ENCODE data around the gene IFI16.
"Not testable (repeated sequence)": the region's sequence is repeated elsewhere in the genome, so short reads cannot be mapped to it uniquely, and the experiment has no call there.

The IFI16 gene

DNA sequence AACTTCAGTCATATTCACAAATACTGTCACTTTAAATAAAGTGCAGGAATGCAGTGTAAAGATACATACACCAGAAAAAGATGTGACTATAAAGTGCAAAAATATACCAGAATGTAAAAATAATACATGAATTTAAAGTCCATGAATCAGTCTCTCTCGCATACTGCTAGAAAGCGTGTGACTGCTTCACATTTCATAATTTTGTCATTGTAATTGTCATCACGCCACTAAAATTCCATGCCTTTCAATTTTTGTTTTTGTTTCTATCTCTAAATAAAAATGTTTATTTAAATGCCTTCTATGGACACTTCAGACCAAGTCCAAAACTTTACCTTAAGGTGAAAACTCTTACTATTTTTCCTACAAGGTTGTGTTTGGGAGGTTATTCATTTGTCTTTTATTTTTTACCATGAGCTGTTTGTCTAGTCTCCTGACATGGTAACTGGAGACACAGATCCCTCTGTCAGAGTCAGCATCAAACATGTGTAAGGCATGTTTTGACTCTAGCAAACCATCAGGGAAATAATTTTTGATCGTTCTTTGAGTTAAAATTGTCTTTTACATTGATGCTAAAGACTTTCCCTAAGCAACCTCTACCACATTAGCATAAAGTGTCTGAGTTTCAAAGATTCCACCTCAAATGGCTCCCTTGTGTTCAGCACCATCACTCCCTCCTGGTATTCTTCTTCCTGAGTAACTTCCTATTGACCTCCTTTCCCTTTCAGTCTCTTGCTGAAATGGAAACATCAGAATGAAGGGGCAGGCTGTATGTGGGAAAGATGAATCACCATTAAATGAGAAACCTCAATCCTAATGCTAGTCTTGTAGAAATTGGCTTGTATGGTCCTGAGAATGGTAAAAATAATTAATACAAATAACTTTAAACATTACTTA, 80.8 kb downstream of the IFI16 start:
- H3K4me3 ChIP-seq (ENCODE audit: low read depth, low read length), result no peak overlapping the region
- TF ChIP-seq, protein P1, sequence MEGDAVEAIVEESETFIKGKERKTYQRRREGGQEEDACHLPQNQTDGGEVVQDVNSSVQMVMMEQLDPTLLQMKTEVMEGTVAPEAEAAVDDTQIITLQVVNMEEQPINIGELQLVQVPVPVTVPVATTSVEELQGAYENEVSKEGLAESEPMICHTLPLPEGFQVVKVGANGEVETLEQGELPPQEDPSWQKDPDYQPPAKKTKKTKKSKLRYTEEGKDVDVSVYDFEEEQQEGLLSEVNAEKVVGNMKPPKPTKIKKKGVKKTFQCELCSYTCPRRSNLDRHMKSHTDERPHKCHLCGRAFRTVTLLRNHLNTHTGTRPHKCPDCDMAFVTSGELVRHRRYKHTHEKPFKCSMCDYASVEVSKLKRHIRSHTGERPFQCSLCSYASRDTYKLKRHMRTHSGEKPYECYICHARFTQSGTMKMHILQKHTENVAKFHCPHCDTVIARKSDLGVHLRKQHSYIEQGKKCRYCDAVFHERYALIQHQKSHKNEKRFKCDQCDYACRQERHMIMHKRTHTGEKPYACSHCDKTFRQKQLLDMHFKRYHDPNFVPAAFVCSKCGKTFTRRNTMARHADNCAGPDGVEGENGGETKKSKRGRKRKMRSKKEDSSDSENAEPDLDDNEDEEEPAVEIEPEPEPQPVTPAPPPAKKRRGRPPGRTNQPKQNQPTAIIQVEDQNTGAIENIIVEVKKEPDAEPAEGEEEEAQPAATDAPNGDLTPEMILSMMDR (IDR thresholded peaks at IDR 0.05; ENCODE audit: insufficient read depth, low read depth, low read length, missing control alignments), result no peak

DNA sequence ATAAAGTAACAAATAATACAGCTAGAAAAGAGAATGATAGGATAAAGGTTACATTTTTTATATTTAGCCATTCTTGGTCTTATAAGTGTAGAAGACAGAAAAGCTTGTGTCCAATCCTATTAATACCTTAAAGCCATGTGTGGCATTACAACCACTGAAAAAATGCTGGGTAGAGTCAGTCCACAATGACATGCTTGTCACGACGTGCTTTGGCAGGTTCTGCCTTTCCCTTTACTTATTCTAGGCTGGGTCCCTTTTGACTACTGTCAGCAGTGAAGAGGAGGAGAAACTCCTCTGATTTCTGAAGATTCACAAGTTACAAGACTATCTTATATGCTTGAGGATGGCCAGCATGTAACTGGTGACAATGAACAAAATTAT, 81.5 kb downstream of the IFI16 start:
- H3K4me3 ChIP-seq (ENCODE audit: low read depth, low read length), result no peak overlapping the region
- TF ChIP-seq, protein P1 (IDR thresholded peaks at IDR 0.05; ENCODE audit: insufficient read depth, low read depth, low read length, missing control alignments), result no peak
- DNase-seq (ENCODE audit: low read depth), result no peak

More for the DNA sequence above, 80.8 kb downstream of the IFI16 start:
- DNase-seq (ENCODE audit: low read depth), result no peak

DNA sequence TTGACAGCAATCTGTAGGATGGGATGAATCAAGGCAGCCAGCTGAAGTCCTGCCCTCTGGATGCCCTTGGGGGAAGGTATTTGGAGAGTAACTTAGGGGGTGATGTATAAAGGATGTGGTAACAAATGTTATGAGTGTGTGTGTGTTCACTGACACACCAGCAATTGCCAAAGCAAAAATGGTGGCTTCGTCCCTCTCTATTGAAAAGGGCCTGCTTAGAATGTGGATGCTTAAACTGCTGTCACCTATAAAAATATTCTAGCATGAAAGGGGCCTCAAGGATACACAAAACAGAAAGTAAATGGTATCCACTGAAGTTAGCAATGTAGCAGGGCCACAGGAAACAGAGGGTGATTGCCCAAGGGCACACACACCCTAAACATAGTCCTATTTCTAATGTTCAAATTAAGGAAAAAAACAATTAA, 81.9 kb downstream of the IFI16 start:
- TF ChIP-seq, protein P1 (IDR thresholded peaks at IDR 0.05; ENCODE audit: insufficient read depth, low read depth, low read length, missing control alignments), result no peak
- no peak for DNase-seq (ENCODE audit: low read depth)
- H3K4me3 ChIP-seq (ENCODE audit: low read depth, low read length), result no peak overlapping the region

DNA sequence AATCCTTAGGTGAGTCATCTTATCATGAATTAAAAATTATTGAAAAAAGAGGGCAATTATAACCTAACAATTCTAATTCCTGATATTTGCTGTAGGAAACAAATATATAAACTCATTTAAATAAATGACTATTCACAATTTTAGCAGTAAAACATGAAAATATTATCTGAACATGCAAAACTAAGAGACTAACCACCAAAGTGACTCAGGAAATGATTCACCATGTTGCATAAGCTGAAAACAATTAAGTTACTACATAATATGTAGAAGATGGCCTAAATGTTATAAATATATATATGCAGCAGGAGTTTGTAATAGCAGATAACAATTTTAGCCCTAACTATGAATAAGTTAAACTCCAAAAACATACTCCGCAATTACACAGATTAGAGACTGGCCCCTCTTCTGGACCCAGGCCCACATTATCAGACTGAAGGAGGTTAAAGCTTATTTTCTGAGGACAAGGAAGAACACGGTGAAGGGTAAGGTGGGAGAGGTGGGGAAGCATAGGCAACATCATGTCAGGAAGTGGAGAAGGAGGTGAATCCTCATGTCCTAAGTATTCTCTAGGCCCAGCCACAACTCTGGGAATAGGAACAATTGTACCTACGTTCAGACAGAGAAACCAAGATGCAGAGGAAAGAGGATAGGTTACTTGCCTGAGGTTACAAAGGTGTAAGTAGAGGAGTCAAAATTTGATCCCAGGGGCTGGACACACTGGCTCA, 82.5 kb downstream of the IFI16 start:
- TF ChIP-seq, protein P1 (IDR thresholded peaks at IDR 0.05; ENCODE audit: insufficient read depth, low read depth, low read length, missing control alignments), result no peak
- no peak overlapping the region for H3K4me3 ChIP-seq (ENCODE audit: low read depth, low read length)
- no peak for DNase-seq (ENCODE audit: low read depth)

DNA sequence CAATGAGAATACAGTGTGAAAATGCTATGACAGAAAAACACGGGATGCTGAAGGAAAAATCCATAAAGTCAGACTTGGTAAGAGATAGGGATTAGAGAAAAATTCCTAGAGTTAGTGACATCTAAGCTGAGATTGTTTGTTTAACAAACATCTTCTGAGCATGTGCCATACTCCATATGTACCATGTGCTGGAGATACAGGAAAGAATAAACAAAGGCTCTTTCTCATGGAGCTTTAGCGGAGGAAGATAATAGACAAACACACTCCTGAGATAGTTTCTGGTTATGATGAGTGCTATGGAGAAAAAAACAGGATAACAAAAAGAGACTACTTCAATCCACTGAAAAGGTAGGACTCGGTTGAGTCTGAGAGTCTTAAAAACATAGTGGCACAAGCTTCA, 88.9 kb downstream of the IFI16 start:
- no peak overlapping the region for H3K4me3 ChIP-seq (ENCODE audit: low read depth, low read length)
- TF ChIP-seq, protein P1 (IDR thresholded peaks at IDR 0.05; ENCODE audit: insufficient read depth, low read depth, low read length, missing control alignments), result no peak
- no peak for DNase-seq (ENCODE audit: low read depth)

DNA sequence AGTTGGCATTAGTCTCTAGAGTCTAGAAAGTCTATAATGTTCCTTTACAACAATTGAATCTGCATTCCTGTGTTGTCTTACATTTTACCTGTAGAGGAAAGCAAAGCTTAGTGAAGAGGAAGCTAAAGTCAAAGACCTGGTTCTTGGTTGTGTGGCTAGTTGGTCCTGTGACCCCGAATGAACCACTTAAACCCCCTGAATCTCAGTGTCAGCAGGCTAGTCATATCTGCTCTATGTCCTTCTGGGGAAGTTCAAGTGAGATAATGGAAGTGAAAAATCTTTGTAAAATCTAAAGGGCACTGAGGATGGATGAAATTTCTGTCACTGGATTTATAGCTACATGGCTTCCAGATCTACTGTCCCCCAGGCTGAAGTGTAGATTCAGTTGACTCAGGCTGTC, 90.9 kb downstream of the IFI16 start:
- TF ChIP-seq, protein P1 (IDR thresholded peaks at IDR 0.05; ENCODE audit: insufficient read depth, low read depth, low read length, missing control alignments), result no peak
- no peak overlapping the region for H3K4me3 ChIP-seq (ENCODE audit: low read depth, low read length)
- no peak for DNase-seq (ENCODE audit: low read depth)

DNA sequence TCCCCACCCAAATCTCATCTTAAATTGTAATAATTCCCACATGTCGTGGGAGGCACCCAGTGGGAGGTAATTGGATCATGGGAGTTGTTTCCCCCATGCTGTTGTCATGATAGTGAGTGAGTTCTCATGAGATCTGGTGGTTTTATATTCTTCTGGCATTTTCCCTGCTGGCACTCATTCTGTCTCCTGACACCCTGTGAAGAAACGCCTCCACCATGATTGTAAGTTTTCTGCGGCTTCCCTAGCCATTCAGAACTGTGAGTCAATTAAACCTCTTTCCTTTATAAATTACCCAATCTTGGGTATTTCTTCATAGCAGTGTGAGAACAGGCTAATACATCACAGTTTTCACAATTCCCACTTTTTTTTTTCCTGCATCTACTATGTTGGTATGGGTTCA, 93.3 kb downstream of the IFI16 start:
- H3K4me3 ChIP-seq (ENCODE audit: low read depth, low read length); DNase-seq (ENCODE audit: low read depth): not testable (repeated sequence)
